ENCODE results near the gene EFNA4. TPM values are rescaled to one million over a fixed set of nuclear protein-coding genes. Genes with fewer than 3 reads are reported as not detected.
"Not testable (repeated sequence)": the region's sequence is repeated elsewhere in the genome, so short reads cannot be mapped to it uniquely, and the experiment has no call there.

The EFNA4 gene
- total and polyA plus RNA-seq, 3 experiments from 2014 or later: 3.0 to 3.7 (median 3.4) TPM

DNA sequence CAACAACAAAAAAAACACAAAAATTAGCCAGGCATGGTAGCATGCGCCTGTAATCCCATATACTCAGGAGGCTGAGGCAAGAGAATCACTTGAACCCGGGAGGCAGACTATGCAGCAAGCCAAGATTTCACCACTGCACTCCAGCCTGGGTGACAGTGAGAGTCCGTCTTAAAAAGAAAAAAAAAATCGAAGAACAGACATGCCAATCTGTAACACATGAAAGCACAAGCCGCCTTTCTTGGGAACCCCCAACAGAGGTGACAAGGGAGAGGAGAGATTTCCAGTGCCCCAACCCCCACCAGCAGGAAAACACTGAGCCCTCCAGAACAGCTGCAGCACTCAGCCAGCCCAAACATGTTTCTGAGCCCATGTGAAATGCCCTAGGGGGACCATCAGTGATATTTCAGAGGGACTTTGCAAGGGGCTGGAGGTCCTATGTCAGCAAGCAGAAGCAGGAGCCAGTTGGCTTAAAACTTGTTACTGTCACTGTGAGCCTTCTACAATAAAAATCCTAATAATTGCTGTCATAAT is 50.0 kb downstream of the EFNA4 start:
- H3K4me1 Mint-ChIP-seq: no peaks in the 10 kb centered on the region
- CTCF ChIA-PET: interaction anchor here (1.8 kb wide), 1 partner anchor 59 kb away, joined by 3 read pairs; the partner anchor contains the start of gene KRTCAP2
- H3K4me1 ChIP-seq (ENCODE audit: insufficient read depth, low read length): no peaks in the 10 kb centered on the region
- no peaks in the 10 kb centered on the region for H3K9me3 Mint-ChIP-seq
- H3K36me3 Mint-ChIP-seq: no peaks in the 10 kb centered on the region
- H3K27ac Mint-ChIP-seq: no peak overlapping the region
- POLR2A ChIA-PET: no interaction called here
- no peaks in the 10 kb centered on the region for H3K9me3 ChIP-seq (ENCODE audit: low read length)
- H3K27me3 Mint-ChIP-seq: peaks cover 9 to 21% of the 10 kb centered on the region in 2 donors
- H3K36me3 ChIP-seq (ENCODE audit: insufficient read depth, low read length): no peaks in the 10 kb centered on the region
- no peak overlapping the region for H3K4me3 ChIP-seq (ENCODE audit: low read length)
- no peak overlapping the region for H3K4me3 Mint-ChIP-seq
- no peak for DNase-seq
- H3K27me3 ChIP-seq (ENCODE audit: insufficient read depth, low read length, poor library complexity, severe bottlenecking): no peaks in the 10 kb centered on the region
- no peak overlapping the region for H3K27ac ChIP-seq (ENCODE audit: low read depth, low read length)

DNA sequence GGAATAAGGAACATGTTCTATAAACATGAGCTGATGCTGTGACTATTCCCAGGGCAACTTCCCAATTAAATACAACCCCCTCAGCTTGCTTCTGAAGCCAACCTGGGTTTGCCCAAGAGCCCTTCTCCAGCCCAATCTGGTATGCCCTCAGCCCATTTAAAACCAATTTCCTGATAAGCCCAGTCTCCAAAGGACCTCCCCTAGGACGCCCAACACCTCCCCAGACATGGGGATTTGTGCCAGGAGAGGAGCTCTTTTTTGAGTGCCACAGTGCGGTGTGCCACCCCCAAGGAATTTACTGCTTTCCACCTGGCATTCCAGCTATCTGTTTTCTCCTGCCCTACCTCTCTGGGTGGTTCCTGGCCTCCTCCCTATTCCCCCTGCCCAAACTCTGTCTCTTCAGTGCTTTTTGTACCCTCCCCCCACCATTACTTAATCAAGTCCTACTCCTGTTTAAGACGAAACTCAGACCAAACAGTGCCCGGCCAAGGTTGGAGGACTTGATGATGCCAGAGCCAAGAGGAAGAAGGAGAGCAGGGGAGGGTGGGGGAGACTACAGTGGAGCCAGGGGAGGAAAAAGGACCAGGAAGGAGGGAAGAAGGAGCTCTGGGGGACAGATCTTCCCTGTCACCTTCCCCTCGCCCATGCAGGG is 52.7 kb downstream of the EFNA4 start:
- Histone ChIP-seq H3K27me3 (ENCODE audit: insufficient read depth, low read length, poor library complexity, severe bottlenecking) (no peaks in the 10 kb centered on the region), H3K9me3 (ENCODE audit: low read length) (no peaks in the 10 kb centered on the region), H3K27ac (ENCODE audit: low read depth, low read length) (no peak overlapping the region), H3K4me3 (ENCODE audit: low read length) (no peak overlapping the region), H3K36me3 (ENCODE audit: insufficient read depth, low read length) (no peaks in the 10 kb centered on the region), H3K4me1 (ENCODE audit: insufficient read depth, low read length) (no peaks in the 10 kb centered on the region)
- no peaks in the 10 kb centered on the region for H3K4me1 Mint-ChIP-seq
- no peak overlapping the region for H3K27ac Mint-ChIP-seq
- H3K36me3 Mint-ChIP-seq: no peaks in the 10 kb centered on the region
- POLR2A ChIA-PET: no interaction called here
- H3K27me3 Mint-ChIP-seq: peaks cover 7 to 21% of the 10 kb centered on the region in 2 donors
- H3K4me3 Mint-ChIP-seq: no peak overlapping the region
- H3K9me3 Mint-ChIP-seq: no peaks in the 10 kb centered on the region
- CTCF ChIA-PET: interaction anchor here (0.7 to 1.8 kb wide), 4 partner anchors 24 to 56 kb away, joined by 3 to 4 read pairs (median 4); partner anchors contain the start of gene KRTCAP2
- no peak for DNase-seq

DNA sequence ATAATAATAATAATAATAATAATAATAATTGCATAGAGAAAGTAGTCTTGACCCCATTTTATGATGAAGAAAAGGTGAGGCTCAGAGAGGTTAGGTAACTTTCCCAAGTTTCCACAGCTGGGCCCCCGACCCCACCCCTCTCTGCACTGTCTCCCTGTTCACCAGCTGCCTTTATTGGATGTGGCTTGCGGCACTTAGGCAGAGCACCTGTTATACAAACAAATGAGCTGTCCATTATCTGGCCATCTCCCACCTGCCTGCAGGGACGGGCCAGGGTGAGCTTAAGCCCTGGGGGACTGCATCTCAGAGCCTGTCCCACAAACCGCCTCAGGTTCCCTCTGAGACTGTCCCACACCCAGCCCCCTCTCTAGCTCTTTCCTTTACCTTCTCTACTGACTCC is 54.1 kb downstream of the EFNA4 start:
- H3K9me3 Mint-ChIP-seq: no peaks in the 10 kb centered on the region
- no peak overlapping the region for H3K4me3 Mint-ChIP-seq
- H3K4me1 ChIP-seq (ENCODE audit: insufficient read depth, low read length): no peaks in the 10 kb centered on the region
- no peaks in the 10 kb centered on the region for H3K27me3 ChIP-seq (ENCODE audit: insufficient read depth, low read length, poor library complexity, severe bottlenecking)
- H3K27me3 Mint-ChIP-seq: peaks cover 5 to 21% of the 10 kb centered on the region in 2 donors
- no peak overlapping the region for H3K4me3 ChIP-seq (ENCODE audit: low read length)
- H3K9me3 ChIP-seq (ENCODE audit: low read length): no peaks in the 10 kb centered on the region
- no peak overlapping the region for H3K27ac Mint-ChIP-seq
- POLR2A ChIA-PET: interaction anchor here (0.7 kb wide), 1 partner anchor 45 kb away, joined by 3 read pairs; no protein-coding TSS in a partner anchor
- no peak overlapping the region for H3K27ac ChIP-seq (ENCODE audit: low read depth, low read length)
- no peaks in the 10 kb centered on the region for H3K36me3 Mint-ChIP-seq
- no peaks in the 10 kb centered on the region for H3K4me1 Mint-ChIP-seq
- no peaks in the 10 kb centered on the region for H3K36me3 ChIP-seq (ENCODE audit: insufficient read depth, low read length)
- DNase-seq: no peak
- CTCF ChIA-PET: interaction anchor here (1.1 to 1.8 kb wide), 3 partner anchors 26 to 55 kb away, joined by 4 to 5 read pairs (median 4); partner anchors contain the start of gene KRTCAP2

DNA sequence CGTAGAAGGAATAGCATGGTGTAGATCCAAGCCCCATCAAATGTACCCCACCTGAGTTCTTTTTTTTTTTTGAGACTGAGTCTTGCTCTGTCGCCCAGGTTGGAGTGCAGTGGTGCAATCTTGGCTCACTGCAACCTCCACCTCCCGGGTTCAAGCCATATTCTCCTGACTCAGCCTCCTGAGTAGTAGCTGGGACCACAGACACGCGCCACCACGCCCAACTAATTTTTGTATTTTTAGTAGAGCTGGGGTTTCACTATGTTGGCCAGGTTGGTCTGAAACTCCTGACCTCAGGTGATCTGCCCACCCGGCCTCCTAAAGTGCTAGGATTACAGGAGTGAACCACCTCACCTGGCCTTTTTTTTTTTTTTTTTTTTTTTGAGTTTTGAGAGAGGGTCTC is 54.5 kb downstream of the EFNA4 start:
- not testable (repeated sequence) for H3K4me1 Mint-ChIP-seq; H3K27ac ChIP-seq (ENCODE audit: low read depth, low read length); H3K27me3 ChIP-seq (ENCODE audit: insufficient read depth, low read length, poor library complexity, severe bottlenecking); DNase-seq; H3K9me3 ChIP-seq (ENCODE audit: low read length); H3K4me3 Mint-ChIP-seq; H3K36me3 ChIP-seq (ENCODE audit: insufficient read depth, low read length); H3K9me3 Mint-ChIP-seq; H3K4me3 ChIP-seq (ENCODE audit: low read length); H3K4me1 ChIP-seq (ENCODE audit: insufficient read depth, low read length); H3K36me3 Mint-ChIP-seq; H3K27ac Mint-ChIP-seq
- CTCF ChIA-PET: interaction anchor here (1.1 to 1.8 kb wide), 3 partner anchors 26 to 55 kb away, joined by 4 to 5 read pairs (median 4); partner anchors contain the start of gene KRTCAP2
- POLR2A ChIA-PET: interaction anchor here (0.7 kb wide), 1 partner anchor 44 kb away, joined by 3 read pairs; no protein-coding TSS in a partner anchor
- peaks cover 5 to 21% of the 10 kb centered on the region in 2 donors for H3K27me3 Mint-ChIP-seq

Other genes starting within 250 kb of the EFNA4 start
- gene KCNN3, start 193.5 kb upstream of the EFNA4 start, total RNA-seq: under 1 TPM; 0.18 to 0.22 TPM
- not detected for gene KCNN3, start 193.5 kb upstream of the EFNA4 start, polyA plus RNA-seq
- 10 to 100 TPM; 44.7 to 45.2 TPM for gene PMVK, start 127.0 kb upstream of the EFNA4 start, total RNA-seq
- gene PMVK, start 127.0 kb upstream of the EFNA4 start, polyA plus RNA-seq: 55.5 TPM
- 10 to 100 TPM; 35.9 to 36.1 TPM for gene PBXIP1, start 107.6 kb upstream of the EFNA4 start, total RNA-seq
- 295 TPM for gene PBXIP1, start 107.6 kb upstream of the EFNA4 start, polyA plus RNA-seq
- gene PYGO2, start 102.0 kb upstream of the EFNA4 start, total RNA-seq: 10 to 100 TPM; 34.2 to 35.3 TPM
- gene PYGO2, start 102.0 kb upstream of the EFNA4 start, polyA plus RNA-seq: 42.6 TPM
- 10 to 100 TPM; 37.4 to 40.8 TPM for gene SHC1, start 93.0 kb upstream of the EFNA4 start, total RNA-seq
- gene SHC1, start 93.0 kb upstream of the EFNA4 start, polyA plus RNA-seq: 32.7 TPM
- 100 to 1,000 TPM; 125 to 126 TPM for gene CKS1B, start 89.1 kb upstream of the EFNA4 start, total RNA-seq
- gene CKS1B, start 89.1 kb upstream of the EFNA4 start, polyA plus RNA-seq: 46.8 TPM
- 10 to 100 TPM; 73.7 to 76.3 TPM for gene FLAD1, start 80.4 kb upstream of the EFNA4 start, total RNA-seq
- 51.2 TPM for gene FLAD1, start 80.4 kb upstream of the EFNA4 start, polyA plus RNA-seq
- under 1 TPM; 0.62 to 0.72 TPM for gene LENEP, start 70.2 kb upstream of the EFNA4 start, total RNA-seq
- not detected for gene LENEP, start 70.2 kb upstream of the EFNA4 start, polyA plus RNA-seq
- 10 to 100 TPM; 33.2 to 34.7 TPM for gene ZBTB7B, start 60.9 kb upstream of the EFNA4 start, total RNA-seq
- gene ZBTB7B, start 60.9 kb upstream of the EFNA4 start, polyA plus RNA-seq: 3.3 TPM
- gene DCST2, start 30.0 kb upstream of the EFNA4 start, total RNA-seq: under 1 TPM; 0.09 to 0.16 TPM
- gene DCST2, start 30.0 kb upstream of the EFNA4 start, polyA plus RNA-seq: not detected
- gene DCST1, start 29.9 kb upstream of the EFNA4 start, total RNA-seq: not detected
- not detected for gene DCST1, start 29.9 kb upstream of the EFNA4 start, polyA plus RNA-seq
- 10 to 100 TPM; 34.5 to 36.9 TPM for gene ADAM15, start 12.4 kb upstream of the EFNA4 start, total RNA-seq
- 15.3 TPM for gene ADAM15, start 12.4 kb upstream of the EFNA4 start, polyA plus RNA-seq
- gene EFNA3, start 15.1 kb downstream of the EFNA4 start, total RNA-seq: 1 to 10 TPM in 1 of 2 experiments, under 1 TPM in 1; 0.94 to 1.4 TPM
- 1.0 TPM for gene EFNA3, start 15.1 kb downstream of the EFNA4 start, polyA plus RNA-seq
- gene EFNA1, start 64.1 kb downstream of the EFNA4 start, total RNA-seq: under 1 TPM; 0.16 to 0.31 TPM
- 1.3 TPM for gene EFNA1, start 64.1 kb downstream of the EFNA4 start, polyA plus RNA-seq
- 10 to 100 TPM; 43.4 to 47.2 TPM for gene SLC50A1, start 72.1 kb downstream of the EFNA4 start, total RNA-seq
- 49.5 TPM for gene SLC50A1, start 72.1 kb downstream of the EFNA4 start, polyA plus RNA-seq
- 10 to 100 TPM; 38.9 to 40.9 TPM for gene DPM3, start 76.8 kb downstream of the EFNA4 start, total RNA-seq
- 120 TPM for gene DPM3, start 76.8 kb downstream of the EFNA4 start, polyA plus RNA-seq
- gene KRTCAP2, start 109.6 kb downstream of the EFNA4 start, total RNA-seq: 100 to 1,000 TPM; 181 to 207 TPM
- gene KRTCAP2, start 109.6 kb downstream of the EFNA4 start, polyA plus RNA-seq: 576 TPM
- gene TRIM46, start 110.1 kb downstream of the EFNA4 start, total RNA-seq: 1 to 10 TPM; 6.4 to 7.3 TPM
- gene TRIM46, start 110.1 kb downstream of the EFNA4 start, polyA plus RNA-seq: 0.99 TPM
- 1 to 10 TPM; 7.8 to 7.9 TPM for gene THBS3, start 144.2 kb downstream of the EFNA4 start, total RNA-seq
- 2.9 TPM for gene THBS3, start 144.2 kb downstream of the EFNA4 start, polyA plus RNA-seq
- 10 to 100 TPM; 67.6 to 73.2 TPM for gene MTX1, start 145.0 kb downstream of the EFNA4 start, total RNA-seq
- gene MTX1, start 145.0 kb downstream of the EFNA4 start, polyA plus RNA-seq: 43.7 TPM
- gene ENTREP3, start 191.7 kb downstream of the EFNA4 start, total RNA-seq: 10 to 100 TPM; 39.1 to 41.5 TPM
- gene ENTREP3, start 191.7 kb downstream of the EFNA4 start, polyA plus RNA-seq: 1.7 TPM
- 100 to 1,000 TPM; 152 to 158 TPM for gene SCAMP3, start 198.6 kb downstream of the EFNA4 start, total RNA-seq
- gene SCAMP3, start 198.6 kb downstream of the EFNA4 start, polyA plus RNA-seq: 179 TPM
- 10 to 100 TPM; 78.3 to 79.8 TPM for gene CLK2, start 209.8 kb downstream of the EFNA4 start, total RNA-seq
- 20.2 TPM for gene CLK2, start 209.8 kb downstream of the EFNA4 start, polyA plus RNA-seq
- 1 to 10 TPM; 3.2 to 3.7 TPM for gene HCN3, start 213.7 kb downstream of the EFNA4 start, total RNA-seq
- gene HCN3, start 213.7 kb downstream of the EFNA4 start, polyA plus RNA-seq: 0.18 TPM
- not detected for gene PKLR, start 237.7 kb downstream of the EFNA4 start, total RNA-seq
- not detected for gene PKLR, start 237.7 kb downstream of the EFNA4 start, polyA plus RNA-seq
- 100 to 1,000 TPM; 194 to 199 TPM for gene FDPS, start 245.1 kb downstream of the EFNA4 start, total RNA-seq
- 126 TPM for gene FDPS, start 245.1 kb downstream of the EFNA4 start, polyA plus RNA-seq

All from CD8-positive, alpha-beta memory T cell (primary cell).